WTC11 (cell line): ENCODE data around the gene TRIP10.

Experiments used
- AFF4 ChIP-seq: sonication (generic); formaldehyde crosslinking; IDR thresholded peaks from 2 replicates; pipeline ENCODE4 v1.8.1; 2023; ENCODE audit warnings: mild to moderate bottlenecking, missing genetic modification reagents, borderline replicate concordance
- CREB1 ChIP-seq: sonication (generic); formaldehyde crosslinking; IDR thresholded peaks from 2 replicates; pipeline ENCODE4 v1.8.0; 2023; ENCODE audit warnings: mild to moderate bottlenecking, missing genetic modification reagents
- CTCF ChIP-seq: fragments of 200-600 bp; IDR thresholded peaks from 2 replicates; pipeline ENCODE4 v1.8.0; 2022; ENCODE audit warnings: antibody characterized with exemption
- IRF2 ChIP-seq: sonication (generic); formaldehyde crosslinking; IDR thresholded peaks from 2 replicates; pipeline ENCODE4 v1.8.0; 2022; ENCODE audit warnings: low read depth, missing genetic modification reagents, borderline replicate concordance
- JUN ChIP-seq: sonication (generic); formaldehyde crosslinking; IDR thresholded peaks from 2 replicates; pipeline ENCODE4 v1.8.0; 2023; ENCODE audit warnings: mild to moderate bottlenecking, missing genetic modification reagents
- PRDM15 ChIP-seq: sonication (generic); formaldehyde crosslinking; IDR thresholded peaks from 2 replicates; pipeline ENCODE4 v1.8.0; 2022; ENCODE audit warnings: missing genetic modification reagents
- RELA ChIP-seq: sonication (generic); formaldehyde crosslinking; IDR thresholded peaks from 2 replicates; pipeline ENCODE4 v1.8.1; 2022; ENCODE audit warnings: missing genetic modification reagents, mild to moderate bottlenecking, borderline replicate concordance
- SP1 ChIP-seq: sonication (generic); formaldehyde crosslinking; conservative IDR thresholded peaks from 2 replicates; pipeline ENCODE4 v1.8.1; 2022; ENCODE audit warnings: missing genetic modification reagents
- TCF7 ChIP-seq: sonication (generic); formaldehyde crosslinking; IDR thresholded peaks from 2 replicates; pipeline ENCODE4 v1.8.0; 2022; ENCODE audit warnings: mild to moderate bottlenecking, low read depth, missing genetic modification reagents, moderate library complexity
- ZNF512 ChIP-seq: sonication (generic); formaldehyde crosslinking; IDR thresholded peaks from 2 replicates; pipeline ENCODE4 v1.8.1; 2022; ENCODE audit warnings: missing genetic modification reagents, borderline replicate concordance
- TF ChIP-seq, protein P1 (sequence below): sonication (generic); formaldehyde crosslinking; IDR thresholded peaks from 2 replicates; pipeline ENCODE4 v1.8.1; 2023; ENCODE audit warnings: mild to moderate bottlenecking, missing genetic modification reagents, moderate library complexity
- TF ChIP-seq, protein P2 (sequence below): sonication (generic); formaldehyde crosslinking; IDR thresholded peaks from 2 replicates; pipeline ENCODE4 v1.8.0; 2023; ENCODE audit warnings: missing genetic modification reagents
- TF ChIP-seq, protein P3 (sequence below): fragments of 250-450 bp; sonication (Bioruptor Pico); IDR thresholded peaks from 2 replicates; pipeline ENCODE4 v1.9.0; 2021; ENCODE audit warnings: moderate library complexity, mild to moderate bottlenecking, inconsistent platforms, borderline replicate concordance
- TF ChIP-seq, protein P4 (sequence below): sonication (generic); formaldehyde crosslinking; IDR thresholded peaks from 2 replicates; pipeline ENCODE4 v1.8.0; 2022; ENCODE audit warnings: mild to moderate bottlenecking, missing genetic modification reagents

GRCh38 chr19:6699935-6700334, 39.5 kb upstream of the TRIP10 start:
- no peak for TF ChIP-seq CTCF
- no peak for TF ChIP-seq SP1 (CRISPR knock-in tag)
- no peak for TF ChIP-seq ZNF512 (CRISPR knock-in tag)
- TF ChIP-seq PRDM15 (CRISPR knock-in tag), result no peak
- TF ChIP-seq, protein P1, sequence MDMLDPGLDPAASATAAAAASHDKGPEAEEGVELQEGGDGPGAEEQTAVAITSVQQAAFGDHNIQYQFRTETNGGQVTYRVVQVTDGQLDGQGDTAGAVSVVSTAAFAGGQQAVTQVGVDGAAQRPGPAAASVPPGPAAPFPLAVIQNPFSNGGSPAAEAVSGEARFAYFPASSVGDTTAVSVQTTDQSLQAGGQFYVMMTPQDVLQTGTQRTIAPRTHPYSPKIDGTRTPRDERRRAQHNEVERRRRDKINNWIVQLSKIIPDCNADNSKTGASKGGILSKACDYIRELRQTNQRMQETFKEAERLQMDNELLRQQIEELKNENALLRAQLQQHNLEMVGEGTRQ (CRISPR knock-in tag), result no peak
- no peak for TF ChIP-seq TCF7 (CRISPR knock-in tag)
- TF ChIP-seq, protein P2, sequence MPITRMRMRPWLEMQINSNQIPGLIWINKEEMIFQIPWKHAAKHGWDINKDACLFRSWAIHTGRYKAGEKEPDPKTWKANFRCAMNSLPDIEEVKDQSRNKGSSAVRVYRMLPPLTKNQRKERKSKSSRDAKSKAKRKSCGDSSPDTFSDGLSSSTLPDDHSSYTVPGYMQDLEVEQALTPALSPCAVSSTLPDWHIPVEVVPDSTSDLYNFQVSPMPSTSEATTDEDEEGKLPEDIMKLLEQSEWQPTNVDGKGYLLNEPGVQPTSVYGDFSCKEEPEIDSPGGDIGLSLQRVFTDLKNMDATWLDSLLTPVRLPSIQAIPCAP (CRISPR knock-in tag), result no peak
- TF ChIP-seq JUN (CRISPR knock-in tag), result no peak
- no peak for TF ChIP-seq CREB1 (CRISPR knock-in tag)
- TF ChIP-seq, protein P3, sequence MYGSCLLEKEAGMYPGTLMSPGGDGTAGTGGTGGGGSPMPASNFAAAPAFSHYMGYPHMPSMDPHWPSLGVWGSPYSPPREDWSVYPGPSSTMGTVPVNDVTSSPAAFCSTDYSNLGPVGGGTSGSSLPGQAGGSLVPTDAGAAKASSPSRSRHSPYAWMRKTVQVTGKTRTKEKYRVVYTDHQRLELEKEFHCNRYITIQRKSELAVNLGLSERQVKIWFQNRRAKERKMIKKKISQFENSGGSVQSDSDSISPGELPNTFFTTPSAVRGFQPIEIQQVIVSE (CRISPR knock-in tag), result no peak
- no peak for TF ChIP-seq AFF4 (CRISPR knock-in tag)
- no peak for TF ChIP-seq IRF2 (CRISPR knock-in tag)
- no peak for TF ChIP-seq RELA (CRISPR knock-in tag)
- TF ChIP-seq, protein P4, sequence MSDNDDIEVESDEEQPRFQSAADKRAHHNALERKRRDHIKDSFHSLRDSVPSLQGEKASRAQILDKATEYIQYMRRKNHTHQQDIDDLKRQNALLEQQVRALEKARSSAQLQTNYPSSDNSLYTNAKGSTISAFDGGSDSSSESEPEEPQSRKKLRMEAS (CRISPR knock-in tag), result no peak
